H9 (cell line): ENCODE measurements around the gene ARFIP1. TPM values are rescaled to one million over a fixed set of nuclear protein-coding genes. Genes with fewer than 3 reads are reported as not detected.

ENCODE experiments used
- DNase-seq: peaks from one replicate; pipeline ENCODE4 v3.0.0-alpha.2; 2017
- H2AFZ ChIP-seq: one replicate; pipeline ENCODE4 v1.6.1; 2013; ENCODE audit warnings: mild to moderate bottlenecking, low read length, control low read depth, moderate library complexity
- H2AK5ac ChIP-seq: 2 replicates; pipeline ENCODE4 v1.6.1; 2013; ENCODE audit warnings: low read length, control low read depth, mixed read lengths; ENCODE audit not compliant: insufficient read length
- H2BK120ac ChIP-seq: one replicate; pipeline ENCODE4 v1.6.1; 2013; ENCODE audit warnings: low read depth, mild to moderate bottlenecking, low read length, control low read depth, inconsistent platforms; ENCODE audit not compliant: poor library complexity, severe bottlenecking
- H2BK12ac ChIP-seq: 2 replicates; pipeline ENCODE4 v1.6.1; 2013; ENCODE audit warnings: low read length, control low read depth, mixed read lengths, low read depth; ENCODE audit not compliant: insufficient read length
- H2BK15ac ChIP-seq: 2 replicates; pipeline ENCODE4 v1.6.1; 2013; ENCODE audit warnings: low read depth, low read length, control low read depth
- H2BK20ac ChIP-seq: one replicate; pipeline ENCODE4 v1.6.1; 2013; ENCODE audit warnings: low read depth, mild to moderate bottlenecking, low read length, control low read depth, inconsistent platforms; ENCODE audit not compliant: poor library complexity, severe bottlenecking
- H2BK5ac ChIP-seq: 2 replicates; pipeline ENCODE4 v1.6.1; 2013; ENCODE audit warnings: low read length, control low read depth, mixed read lengths; ENCODE audit not compliant: insufficient read length
- H3K14ac ChIP-seq: 2 replicates; pipeline ENCODE4 v1.6.1; 2013; ENCODE audit warnings: low read length, control low read depth; ENCODE audit not compliant: insufficient read depth
- H3K18ac ChIP-seq: 2 replicates; pipeline ENCODE4 v1.6.1; 2013; ENCODE audit warnings: low read depth, mild to moderate bottlenecking, mixed read lengths, low read length, control low read depth; ENCODE audit not compliant: insufficient read length
- H3K23ac ChIP-seq: 2 replicates; pipeline ENCODE4 v1.6.1; 2013; ENCODE audit warnings: low read length, control low read depth, mixed read lengths, low read depth; ENCODE audit not compliant: insufficient read length
- H3K23me2 ChIP-seq: 2 replicates; pipeline ENCODE4 v1.6.1; 2013; ENCODE audit warnings: low read depth, mild to moderate bottlenecking, mixed read lengths, low read length, control low read depth; ENCODE audit not compliant: insufficient read length, poor library complexity, severe bottlenecking
- H3K27ac ChIP-seq: 2 replicates; pipeline ENCODE4 v1.5.1; 2013; ENCODE audit warnings: low read length, control low read depth, mixed read lengths, low read depth; ENCODE audit not compliant: insufficient read length
- H3K27me3 ChIP-seq: 2 replicates; pipeline ENCODE4 v1.6.1; 2013; ENCODE audit warnings: low read length, control low read depth, inconsistent platforms; ENCODE audit not compliant: insufficient read depth
- H3K4ac ChIP-seq: 2 replicates; pipeline ENCODE4 v1.6.1; 2013; ENCODE audit warnings: low read depth, mild to moderate bottlenecking, control low read depth, inconsistent platforms, low read length, moderate library complexity
- H3K4me1 ChIP-seq: 2 replicates; pipeline ENCODE4 v1.6.1; 2013; ENCODE audit warnings: low read length, control low read depth, inconsistent platforms; ENCODE audit not compliant: insufficient read depth
- H3K4me2 ChIP-seq: 2 replicates; pipeline ENCODE4 v1.6.1; 2013; ENCODE audit warnings: low read length, control low read depth, mixed read lengths; ENCODE audit not compliant: insufficient read length, insufficient read depth
- H3K56ac ChIP-seq: 2 replicates; pipeline ENCODE4 v1.6.1; 2013; ENCODE audit warnings: low read depth, mild to moderate bottlenecking, mixed read lengths, low read length, control low read depth; ENCODE audit not compliant: insufficient read length
- H3K79me1 ChIP-seq: 2 replicates; pipeline ENCODE4 v1.6.1; 2013; ENCODE audit warnings: low read depth, mild to moderate bottlenecking, moderate library complexity, low read length, control low read depth, inconsistent platforms; ENCODE audit not compliant: insufficient read depth, poor library complexity, severe bottlenecking
- H3K79me2 ChIP-seq: 2 replicates; pipeline ENCODE4 v1.6.1; 2013; ENCODE audit warnings: low read length, control low read depth, inconsistent platforms; ENCODE audit not compliant: insufficient read depth
- H3K9ac ChIP-seq: 2 replicates; pipeline ENCODE4 v1.6.1; 2013; ENCODE audit warnings: low read length, control low read depth, mixed read lengths; ENCODE audit not compliant: insufficient read length; ENCODE audit errors: extremely low read depth
- H3K9me3 ChIP-seq: one replicate; pipeline ENCODE4 v1.6.1; 2013; ENCODE audit warnings: low read depth, low read length, inconsistent platforms; ENCODE audit not compliant: control insufficient read depth
- H3T11ph ChIP-seq: one replicate; pipeline ENCODE4 v1.6.1; 2013; ENCODE audit warnings: mild to moderate bottlenecking, low read length, control low read depth, inconsistent platforms
- H4K20me1 ChIP-seq: one replicate; pipeline ENCODE4 v1.6.1; 2013; ENCODE audit not compliant: control insufficient read depth, insufficient read length, insufficient read depth
- H4K5ac ChIP-seq: 2 replicates; pipeline ENCODE4 v1.6.1; 2013; ENCODE audit warnings: low read depth, mild to moderate bottlenecking, mixed read lengths, low read length, control low read depth; ENCODE audit not compliant: insufficient read length
- H4K8ac ChIP-seq: replicated peaks from 2 replicates; pipeline ENCODE4 v1.6.1; 2013; ENCODE audit warnings: low read length, control low read depth, mixed read lengths, low read depth; ENCODE audit not compliant: insufficient read length
- H4K91ac ChIP-seq: 2 replicates; pipeline ENCODE4 v1.6.1; 2013; ENCODE audit warnings: low read depth, mild to moderate bottlenecking, moderate library complexity, mixed read lengths, low read length, control low read depth; ENCODE audit not compliant: insufficient read length
- H3K27ac Mint-ChIP-seq, 3 experiments: 2 replicates in 2 of 3; 3 replicates in 1 of 3; pipeline ENCODE4 v1.8.0; 2020 to 2021; ENCODE audit warnings: mixed read lengths in 3 of 3, mild to moderate bottlenecking in 1 of 3, moderate library complexity in 1 of 3
- H3K27me3 Mint-ChIP-seq: 2 replicates; pipeline ENCODE4 v1.8.0; 2021; ENCODE audit warnings: low read depth, mild to moderate bottlenecking, moderate library complexity, mixed read lengths
- H3K36me3 Mint-ChIP-seq, 3 experiments: 2 replicates in 2 of 3; 3 replicates in 1 of 3; pipeline ENCODE4 v1.8.0; 2020 to 2021; ENCODE audit warnings: low read depth in 3 of 3, mixed read lengths in 3 of 3; ENCODE audit not compliant: insufficient read depth in 1 of 3
- H3K4me1 Mint-ChIP-seq, 2 experiments: 2 replicates each; pipeline ENCODE4 v1.8.0; 2020; ENCODE audit warnings: mixed read lengths in 2 of 2
- H3K4me3 Mint-ChIP-seq, 2 experiments: 2 replicates in 1 of 2; 3 replicates in 1 of 2; pipeline ENCODE4 v1.8.0; 2020 to 2021; ENCODE audit warnings: mild to moderate bottlenecking in 2 of 2, mixed read lengths in 2 of 2, moderate library complexity in 1 of 2
- H3K9me3 Mint-ChIP-seq, 2 experiments: 2 replicates in 1 of 2; 3 replicates in 1 of 2; pipeline ENCODE4 v1.8.0; 2020; ENCODE audit warnings: mild to moderate bottlenecking in 2 of 2, mixed read lengths in 2 of 2, moderate library complexity in 1 of 2
- CTCF ChIP-seq: fragments of 200-600 bp; sonication (generic); conservative IDR thresholded peaks from 3 replicates; pipeline ENCODE4 v1.8.0; 2021; ENCODE audit warnings: antibody characterized with exemption, mild to moderate bottlenecking
- WGBS: extraction: QIAGEN DNeasy Blood & Tissue Kit; methylation state at CpG from one replicate; pipeline ENCODE4 v1.1.7; 2013; ENCODE audit warnings: missing lambda C conversion rate, low lambda C conversion rate, mixed read lengths; ENCODE audit not compliant: insufficient read length; ENCODE audit errors: extremely low coverage; 5-methylcytosine and 5-hydroxymethylcytosine counted together
- total RNA-seq: library from RNA; stranded (reverse); gene quantifications from 2 replicates; pipeline ENCODE4 v1.2.1, GENCODE V29; 2021

ARFIP1 gene
- total RNA-seq, 1 experiment from 2014 or later: 30.8 TPM

GRCh38 chr4:152957437-152958171, 177.8 kb downstream of the ARFIP1 start:
- no peak overlapping the region for H2BK12ac ChIP-seq
- peak overlapping the region; percentile 38 for H2BK5ac ChIP-seq
- peaks cover 5% of the 10 kb centered on the region for H3K79me1 ChIP-seq
- no peaks in the 10 kb centered on the region for H4K20me1 ChIP-seq
- no peak overlapping the region for H4K5ac ChIP-seq
- H3K56ac ChIP-seq: peak overlapping the region; percentile 71
- Mint-ChIP-seq H3K4me3 (no peak overlapping the region), H3K9me3 (no peaks in the 10 kb centered on the region), H3K27ac (peak overlapping the region in 2 of 3 experiments; percentile 32 to 87; a peak in 6 of 7 replicates), H3K4me1 (peaks cover 16% of the 10 kb centered on the region in 2 experiments; a peak in 3 of 4 replicates), H3K27me3 (no peaks in the 10 kb centered on the region), H3K36me3 (peaks cover 18 to 70% (median 33%) of the 10 kb centered on the region in 3 experiments)
- H3K79me2 ChIP-seq: peaks cover 3% of the 10 kb centered on the region
- no peak overlapping the region for H3K23ac ChIP-seq
- H3K27me3 ChIP-seq: no peaks in the 10 kb centered on the region
- H3K14ac ChIP-seq: no peak overlapping the region
- H4K8ac ChIP-seq: no peak overlapping the region
- no peak overlapping the region for H3K4ac ChIP-seq
- no peak overlapping the region for H3K27ac ChIP-seq
- H3K18ac ChIP-seq: no peak overlapping the region
- H3K9ac ChIP-seq: peak overlapping the region; percentile 22
- no peak overlapping the region for H3K4me2 ChIP-seq
- no peak overlapping the region for H2BK15ac ChIP-seq
- no CpG with 5 or more reads among the region's 11 CpGs for WGBS
- TF ChIP-seq CTCF: no peak; the same call in 2 of the 3 replicates
- H3T11ph ChIP-seq: no peak overlapping the region
- H4K91ac ChIP-seq: no peak overlapping the region
- no peak overlapping the region for H2BK120ac ChIP-seq
- H2AFZ ChIP-seq: no peak overlapping the region
- no peaks in the 10 kb centered on the region for H3K9me3 ChIP-seq
- no peak overlapping the region for H2BK20ac ChIP-seq
- H2AK5ac ChIP-seq: no peak overlapping the region
- H3K4me1 ChIP-seq: no peaks in the 10 kb centered on the region; the same call in 1 of the 2 replicates
- H3K23me2 ChIP-seq: no peaks in the 10 kb centered on the region
- no peak for DNase-seq
